ENCODE measurements around the gene EYA4. TPM values are rescaled to one million over a fixed set of nuclear protein-coding genes. Genes with fewer than 3 reads are reported as not detected.

The EYA4 gene
- total RNA-seq, 2 experiments from 2014 or later, result not detected

DNA sequence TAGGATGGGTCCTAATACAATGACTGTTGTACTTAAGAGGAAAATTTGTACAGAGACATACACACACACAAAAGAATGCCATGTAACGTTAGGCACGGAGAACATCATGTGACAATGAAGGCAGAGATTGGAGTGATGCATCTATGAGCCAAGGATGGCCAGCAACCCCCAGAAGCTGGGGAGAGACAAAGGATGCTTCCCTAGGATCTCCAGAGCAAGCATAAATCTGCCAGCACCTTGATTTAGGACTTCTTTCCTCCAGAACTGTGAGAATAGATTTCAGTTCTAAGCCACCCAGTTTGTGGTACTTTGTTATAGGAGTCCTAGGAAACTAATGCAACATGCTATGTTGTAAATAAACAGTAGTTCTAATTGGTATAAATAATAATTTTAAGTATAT, 25.0 kb downstream of the EYA4 start:
- peaks cover 0 to 9% of the 10 kb centered on the region in 2 experiments for H3K9me3 ChIP-seq (ENCODE audit: control insufficient read depth in 1 of 2, insufficient read depth in 1 of 2, low read length in 2 of 2)
- peaks cover 4% of the 10 kb centered on the region for H3K27me3 Mint-ChIP-seq
- no peaks in the 10 kb centered on the region for H3K4me1 ChIP-seq (ENCODE audit: insufficient read depth, low read length)
- H3K4me1 Mint-ChIP-seq (ENCODE audit: low read depth), result no peaks in the 10 kb centered on the region
- no peak overlapping the region for H3K27ac Mint-ChIP-seq
- no peak overlapping the region for H3K4me3 Mint-ChIP-seq
- no peak overlapping the region for H3K4me3 ChIP-seq (ENCODE audit: low read length)
- intact Hi-C loops (cut with DNase I, micrococcal nuclease), result no loop called here
- DNase-seq (no peak), ATAC-seq (ENCODE audit: poor library complexity) (no peak)
- no peaks in the 10 kb centered on the region for H3K27me3 ChIP-seq (ENCODE audit: control insufficient read depth in 1 of 2, insufficient read depth in 2 of 2, low read length in 2 of 2)
- TF ChIP-seq, protein P1, sequence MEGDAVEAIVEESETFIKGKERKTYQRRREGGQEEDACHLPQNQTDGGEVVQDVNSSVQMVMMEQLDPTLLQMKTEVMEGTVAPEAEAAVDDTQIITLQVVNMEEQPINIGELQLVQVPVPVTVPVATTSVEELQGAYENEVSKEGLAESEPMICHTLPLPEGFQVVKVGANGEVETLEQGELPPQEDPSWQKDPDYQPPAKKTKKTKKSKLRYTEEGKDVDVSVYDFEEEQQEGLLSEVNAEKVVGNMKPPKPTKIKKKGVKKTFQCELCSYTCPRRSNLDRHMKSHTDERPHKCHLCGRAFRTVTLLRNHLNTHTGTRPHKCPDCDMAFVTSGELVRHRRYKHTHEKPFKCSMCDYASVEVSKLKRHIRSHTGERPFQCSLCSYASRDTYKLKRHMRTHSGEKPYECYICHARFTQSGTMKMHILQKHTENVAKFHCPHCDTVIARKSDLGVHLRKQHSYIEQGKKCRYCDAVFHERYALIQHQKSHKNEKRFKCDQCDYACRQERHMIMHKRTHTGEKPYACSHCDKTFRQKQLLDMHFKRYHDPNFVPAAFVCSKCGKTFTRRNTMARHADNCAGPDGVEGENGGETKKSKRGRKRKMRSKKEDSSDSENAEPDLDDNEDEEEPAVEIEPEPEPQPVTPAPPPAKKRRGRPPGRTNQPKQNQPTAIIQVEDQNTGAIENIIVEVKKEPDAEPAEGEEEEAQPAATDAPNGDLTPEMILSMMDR (IDR thresholded peaks at IDR 0.05), result no peak
- ChIA-PET CTCF (no interaction called here), POLR2A (no interaction called here)
- no peaks in the 10 kb centered on the region for H3K36me3 ChIP-seq (ENCODE audit: insufficient read depth, low read length)
- no peaks in the 10 kb centered on the region for H3K9me3 Mint-ChIP-seq
- no peak overlapping the region for H3K27ac ChIP-seq (ENCODE audit: low read depth in 1 of 2, low read length in 2 of 2)
- H3K36me3 Mint-ChIP-seq (ENCODE audit: low read depth), result no peaks in the 10 kb centered on the region

DNA sequence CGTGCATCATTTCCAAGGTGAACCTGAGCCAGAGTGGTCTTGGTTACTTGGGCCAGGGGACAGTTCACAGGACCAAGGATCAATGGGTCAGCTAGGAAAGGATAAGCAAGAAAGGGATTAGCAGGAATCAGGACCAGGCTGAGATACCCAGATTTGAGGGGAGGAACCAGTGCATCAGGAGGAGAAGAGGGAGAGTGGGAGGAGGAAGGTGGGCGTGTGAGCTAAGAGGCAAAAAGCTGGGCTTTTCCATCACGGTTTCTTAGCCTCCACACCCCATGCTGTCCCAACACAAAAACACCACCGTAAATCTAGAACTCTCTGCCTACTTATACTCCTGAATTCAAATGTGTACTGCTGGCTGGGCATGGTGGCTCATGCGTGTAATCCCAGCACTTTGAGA, 27.5 kb downstream of the EYA4 start:
- ChIA-PET CTCF (no interaction called here), POLR2A (no interaction called here)
- no peak overlapping the region for H3K4me3 Mint-ChIP-seq
- H3K27me3 Mint-ChIP-seq, result peaks cover 4% of the 10 kb centered on the region
- no peak overlapping the region for H3K4me3 ChIP-seq (ENCODE audit: low read length)
- H3K9me3 Mint-ChIP-seq, result no peaks in the 10 kb centered on the region
- no peaks in the 10 kb centered on the region for H3K36me3 ChIP-seq (ENCODE audit: insufficient read depth, low read length)
- ATAC-seq (ENCODE audit: poor library complexity), result no peak
- intact Hi-C loops (cut with DNase I, micrococcal nuclease), result no loop called here
- H3K9me3 ChIP-seq (ENCODE audit: control insufficient read depth in 1 of 2, insufficient read depth in 1 of 2, low read length in 2 of 2), result peaks cover 0 to 9% of the 10 kb centered on the region in 2 experiments
- H3K27ac Mint-ChIP-seq, result no peak overlapping the region
- TF ChIP-seq, protein P1 (IDR thresholded peaks at IDR 0.05), result no peak
- no peaks in the 10 kb centered on the region for H3K27me3 ChIP-seq (ENCODE audit: control insufficient read depth in 1 of 2, insufficient read depth in 2 of 2, low read length in 2 of 2)
- no peaks in the 10 kb centered on the region for H3K36me3 Mint-ChIP-seq (ENCODE audit: low read depth)
- no peaks in the 10 kb centered on the region for H3K4me1 ChIP-seq (ENCODE audit: insufficient read depth, low read length)
- H3K27ac ChIP-seq (ENCODE audit: low read depth in 1 of 2, low read length in 2 of 2), result no peak overlapping the region
- H3K4me1 Mint-ChIP-seq (ENCODE audit: low read depth), result no peaks in the 10 kb centered on the region
- no peak for DNase-seq

DNA sequence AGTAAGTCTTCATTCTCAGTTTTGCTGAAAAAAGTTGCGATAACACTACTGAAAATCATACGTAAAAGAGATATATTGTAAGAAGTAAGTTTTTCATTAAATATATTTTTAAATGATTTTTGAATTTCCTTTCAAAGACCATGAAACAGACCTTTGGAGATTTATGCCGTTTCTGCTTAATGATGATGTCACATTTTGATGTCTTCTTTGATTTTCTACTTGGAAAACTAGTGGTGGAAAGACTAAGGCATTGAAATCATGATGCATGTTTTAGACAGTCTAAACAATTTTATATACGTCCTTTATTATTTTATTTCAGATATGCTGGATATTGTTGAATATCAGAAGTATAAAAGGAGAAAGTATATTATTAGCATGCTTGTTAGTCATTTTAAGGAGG, 33.7 kb downstream of the EYA4 start:
- H3K36me3 ChIP-seq (ENCODE audit: insufficient read depth, low read length), result no peaks in the 10 kb centered on the region
- ChIA-PET POLR2A (no interaction called here), CTCF (no interaction called here)
- no peaks in the 10 kb centered on the region for H3K9me3 ChIP-seq (ENCODE audit: control insufficient read depth in 1 of 2, insufficient read depth in 1 of 2, low read length in 2 of 2)
- TF ChIP-seq, protein P1 (IDR thresholded peaks at IDR 0.05), result no peak
- Mint-ChIP-seq H3K36me3 (ENCODE audit: low read depth) (no peaks in the 10 kb centered on the region), H3K27me3 (no peaks in the 10 kb centered on the region), H3K4me1 (ENCODE audit: low read depth) (no peaks in the 10 kb centered on the region), H3K27ac (no peak overlapping the region), H3K4me3 (no peak overlapping the region), H3K9me3 (no peaks in the 10 kb centered on the region)
- no peaks in the 10 kb centered on the region for H3K4me1 ChIP-seq (ENCODE audit: insufficient read depth, low read length)
- no peak overlapping the region for H3K4me3 ChIP-seq (ENCODE audit: low read length)
- DNase-seq (no peak), ATAC-seq (ENCODE audit: poor library complexity) (no peak)
- H3K27ac ChIP-seq (ENCODE audit: low read depth in 1 of 2, low read length in 2 of 2), result no peak overlapping the region
- H3K27me3 ChIP-seq (ENCODE audit: control insufficient read depth in 1 of 2, insufficient read depth in 2 of 2, low read length in 2 of 2), result no peaks in the 10 kb centered on the region
- intact Hi-C loops (cut with DNase I, micrococcal nuclease), result no loop called here
